AG20443 (cell line): ENCODE data around the gene RPS27.

Experiments used
- DNase-seq: peaks from one replicate; pipeline ENCODE4 v3.0.0; 2012; ENCODE audit warnings: low spot score, mixed read lengths

Gene RPS27

DNA sequence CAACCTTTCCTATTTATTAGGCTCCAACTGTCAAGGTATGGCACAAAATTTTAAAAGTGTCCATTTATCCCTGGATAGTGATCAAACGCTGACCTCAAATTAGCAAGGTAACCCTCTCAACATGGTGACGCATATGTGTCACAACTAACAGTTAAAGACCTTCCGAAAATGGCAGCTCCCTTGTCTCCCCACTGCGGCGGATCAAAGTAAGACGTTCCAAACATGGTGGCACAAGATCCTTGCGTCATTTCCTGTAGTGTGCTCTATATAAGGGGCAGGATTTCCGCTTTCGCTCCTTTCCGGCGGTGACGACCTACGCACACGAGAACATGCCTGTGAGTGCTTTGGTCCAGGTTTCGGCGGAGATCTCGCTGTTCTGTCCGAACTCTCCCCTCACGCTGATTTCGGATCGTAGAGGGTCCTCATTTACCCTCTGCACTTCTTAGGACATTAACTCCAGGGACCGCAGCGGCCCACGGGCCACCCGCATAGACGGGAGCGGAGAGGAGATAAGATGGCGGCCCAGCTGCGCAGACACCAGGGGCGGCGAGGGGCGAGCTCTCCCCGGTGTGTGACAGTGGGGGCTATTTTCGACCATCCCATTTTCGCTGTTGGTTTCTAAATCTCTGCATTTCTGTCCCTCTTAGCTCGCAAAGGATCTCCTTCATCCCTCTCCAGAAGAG lies at the start of gene RPS27:
Gene RPS27 (plus strand): TSS at position 295 of the 683 bp plus-strand sequence. CDS start 35 bp downstream, at position 330.
- peak; percentile 95 for DNase-seq

GRCh38 chr1:153941826-153942725 lies 48.5 kb upstream of the RPS27 start:
- DNase-seq, result no peak

DNA sequence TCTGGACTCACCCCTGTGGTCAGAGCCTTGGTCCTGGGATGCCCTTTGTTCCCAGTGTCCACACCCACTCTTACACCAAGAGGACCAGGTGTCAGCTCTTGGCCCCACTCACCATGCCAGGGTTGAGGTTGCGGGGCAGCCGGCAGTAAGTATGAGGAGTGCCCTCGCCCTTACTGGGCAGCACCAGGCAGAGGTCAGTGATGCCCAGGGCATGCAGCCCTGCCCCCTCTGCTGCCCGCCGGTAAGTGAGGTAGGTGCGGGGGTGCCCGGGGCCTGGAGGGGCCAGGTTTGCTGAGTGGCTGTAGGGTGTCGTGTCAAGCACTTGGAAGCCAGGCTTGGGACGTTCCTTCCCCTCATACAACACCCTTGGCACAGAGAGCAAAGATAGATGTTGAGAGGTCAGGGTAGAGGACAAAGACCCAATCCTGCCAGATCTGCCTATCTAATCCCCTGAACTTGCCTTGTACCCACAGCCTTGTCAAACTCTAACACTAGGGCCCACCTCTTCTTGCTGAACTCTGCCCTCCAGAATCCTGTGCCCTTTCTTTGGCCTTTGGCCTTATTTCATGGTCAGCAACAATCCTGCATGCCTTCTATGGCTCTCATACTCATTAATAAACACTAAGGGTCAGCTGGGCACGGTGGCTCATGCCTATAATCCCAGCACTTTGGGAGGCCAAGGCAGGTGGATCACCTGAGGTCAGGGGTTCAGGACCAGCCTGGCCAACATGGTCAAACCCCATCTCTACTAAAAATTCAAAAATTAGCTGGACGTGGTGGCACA lies 47.6 kb upstream of the RPS27 start:
- no peak for DNase-seq

DNA sequence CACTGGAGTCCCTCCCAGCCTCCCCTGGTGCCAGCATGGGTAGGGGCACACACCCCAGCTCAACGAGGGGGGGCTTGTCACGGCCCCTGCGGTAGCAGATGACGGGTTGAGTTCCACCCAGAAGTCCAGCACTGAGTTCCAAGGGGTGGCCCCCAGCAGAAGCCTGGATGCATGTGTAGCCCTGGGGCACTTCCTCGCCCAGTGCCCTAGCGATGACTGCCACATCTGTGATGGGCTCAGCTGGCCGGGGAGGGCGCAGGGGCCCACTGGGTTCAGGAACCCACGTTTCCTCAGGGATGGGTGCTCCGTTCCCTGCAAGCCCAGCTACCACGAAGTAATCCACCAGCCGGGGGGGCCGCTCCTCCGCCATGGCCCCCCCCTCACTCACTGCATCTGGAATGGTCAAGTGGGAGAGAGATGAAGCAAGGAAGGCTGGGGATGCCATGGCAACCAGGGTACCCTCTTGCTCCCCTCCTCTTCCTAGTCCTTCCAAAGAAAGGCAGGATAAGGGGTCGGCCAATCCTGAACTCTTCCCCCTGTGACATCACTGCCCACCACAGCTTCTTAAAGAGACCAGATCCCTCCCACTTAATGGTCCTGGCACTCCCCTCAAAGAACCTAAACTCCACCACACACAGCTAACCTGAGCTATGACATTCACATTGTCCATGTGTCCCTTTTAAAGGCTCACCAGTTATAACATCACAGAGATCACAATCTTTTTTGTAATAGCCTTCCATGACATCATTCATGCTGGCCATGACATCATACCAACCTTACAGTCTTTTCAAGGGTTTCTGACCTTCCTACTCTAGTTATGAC lies 46.3 kb upstream of the RPS27 start:
- no peak for DNase-seq

- DNase-seq, result no peak
Observed at GRCh38 chr1:153944827-153945117, 45.8 kb upstream of the RPS27 start.

- DNase-seq, result peak; percentile 38
Observed at GRCh38 chr1:153945131-153945794, 45.3 kb upstream of the RPS27 start.

DNA sequence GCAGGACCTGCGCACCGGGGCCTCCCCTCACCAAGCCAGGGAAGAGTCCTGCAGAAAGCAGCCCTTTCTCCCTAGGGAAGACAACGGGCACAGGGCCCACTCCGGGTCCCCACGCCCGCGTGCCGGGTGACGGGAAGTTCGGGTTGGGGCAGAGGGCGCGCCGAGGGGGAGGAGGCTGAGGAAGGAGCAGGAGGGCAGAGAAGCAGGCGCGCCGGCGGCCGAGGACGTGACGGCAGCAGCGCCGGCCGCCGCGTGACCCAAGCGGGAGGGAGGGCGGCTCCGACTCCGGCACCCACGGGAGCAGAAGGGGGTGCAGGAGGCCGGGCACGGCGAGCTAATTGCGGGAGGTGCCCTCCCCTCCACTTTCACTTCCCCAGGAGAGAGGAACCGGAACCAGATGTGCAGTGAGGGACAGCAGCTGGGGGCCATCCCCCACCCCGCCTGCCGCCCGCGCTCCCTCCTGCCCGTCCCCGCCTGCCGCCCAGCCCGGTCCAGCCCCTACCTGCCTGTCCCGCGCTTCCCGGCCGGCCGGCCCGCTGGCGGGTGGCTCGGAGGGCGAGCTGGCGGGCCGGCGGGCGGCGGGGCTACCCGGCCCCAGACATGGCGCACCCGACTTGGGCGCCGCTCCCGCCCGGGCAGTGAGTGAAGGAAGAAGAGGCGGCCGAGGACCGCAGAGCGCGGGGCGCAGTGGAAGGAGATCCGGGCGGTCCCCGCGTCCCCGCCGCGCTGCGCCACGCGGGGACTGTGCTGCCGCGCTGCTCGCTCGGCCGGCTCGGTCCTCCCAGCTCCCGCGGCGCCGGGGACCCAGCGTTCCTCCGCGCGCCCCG lies 44.6 kb upstream of the RPS27 start:
- peak; percentile 90 for DNase-seq

GRCh38 chr1:153946622-153947241 lies 43.8 kb upstream of the RPS27 start, which contains the start of gene DENND4B:
DENND4B (minus strand) TSS chr1:153946718; CDS start chr1:153944374, 2,344 bp downstream.
- peak; percentile 97 for DNase-seq

- DNase-seq, result no peak
Observed at GRCh38 chr1:153951183-153951582, 39.4 kb upstream of the RPS27 start.

GRCh38 chr1:153951801-153952200 lies 38.8 kb upstream of the RPS27 start:
- no peak for DNase-seq

DNA sequence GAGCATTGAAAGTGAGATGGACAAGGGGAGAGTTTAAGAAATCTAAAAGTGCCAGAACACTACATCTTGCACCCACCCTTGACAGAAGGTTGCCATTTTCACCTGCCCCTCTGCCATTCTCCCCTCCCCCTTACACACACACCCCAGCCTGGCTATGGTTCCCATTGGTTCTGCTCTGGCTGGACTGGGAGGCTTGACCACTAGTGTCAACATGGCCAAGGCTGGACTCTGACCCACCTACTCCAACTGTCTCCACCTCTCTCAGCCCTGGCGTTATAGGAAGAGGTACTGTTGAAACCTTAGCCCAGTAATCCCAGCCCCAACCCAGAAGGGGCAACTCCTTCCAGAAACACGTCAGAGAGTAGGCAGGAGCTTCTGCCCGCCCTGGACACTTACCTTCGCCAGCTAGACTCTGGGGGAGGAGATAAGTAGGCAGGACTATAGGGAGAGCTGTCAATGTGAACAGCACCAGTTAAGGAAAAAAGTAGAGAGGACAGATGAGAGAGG lies 36.6 kb upstream of the RPS27 start:
- DNase-seq, result no peak

DNA sequence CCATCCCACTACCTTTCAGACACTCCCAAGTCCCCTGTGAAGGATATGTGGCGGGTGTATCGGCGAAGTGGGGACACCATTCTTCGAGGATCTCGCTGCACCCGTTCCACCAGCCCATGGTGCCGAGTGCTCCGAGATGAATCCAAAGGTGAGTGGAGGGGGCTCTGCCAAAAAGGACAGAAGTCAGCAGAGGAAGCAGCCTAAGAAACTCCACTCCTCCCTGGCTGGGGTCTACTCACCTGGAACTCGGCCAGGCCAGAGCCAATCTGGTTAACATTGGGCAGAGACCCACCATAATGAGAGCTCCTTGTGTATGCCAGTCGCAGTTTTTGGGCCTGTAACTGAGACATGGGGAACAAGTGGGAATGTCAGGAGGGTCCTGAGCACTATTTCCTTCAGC lies 35.7 kb upstream of the RPS27 start:
- DNase-seq, result no peak

- DNase-seq, result no peak
Observed at GRCh38 chr1:153956997-153957715, 33.4 kb upstream of the RPS27 start.

DNA sequence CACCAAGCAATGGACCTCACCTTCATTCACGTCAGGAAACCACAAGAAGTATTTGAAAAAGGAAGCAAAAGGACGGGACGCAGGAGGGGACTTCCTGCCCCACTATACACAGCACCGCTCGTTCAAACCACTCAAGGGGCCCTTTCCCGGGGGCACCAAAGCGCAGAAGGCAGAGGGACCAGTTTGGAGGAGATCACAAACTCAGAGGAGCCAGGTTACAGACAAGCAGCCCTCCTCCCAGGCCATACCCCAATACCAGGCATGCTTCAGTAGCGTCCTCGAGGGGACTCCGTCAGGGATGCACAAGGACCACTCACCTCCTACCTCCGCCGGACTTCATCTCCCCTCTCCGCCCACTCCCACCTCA lies 32.8 kb upstream of the RPS27 start:
- no peak for DNase-seq

DNA sequence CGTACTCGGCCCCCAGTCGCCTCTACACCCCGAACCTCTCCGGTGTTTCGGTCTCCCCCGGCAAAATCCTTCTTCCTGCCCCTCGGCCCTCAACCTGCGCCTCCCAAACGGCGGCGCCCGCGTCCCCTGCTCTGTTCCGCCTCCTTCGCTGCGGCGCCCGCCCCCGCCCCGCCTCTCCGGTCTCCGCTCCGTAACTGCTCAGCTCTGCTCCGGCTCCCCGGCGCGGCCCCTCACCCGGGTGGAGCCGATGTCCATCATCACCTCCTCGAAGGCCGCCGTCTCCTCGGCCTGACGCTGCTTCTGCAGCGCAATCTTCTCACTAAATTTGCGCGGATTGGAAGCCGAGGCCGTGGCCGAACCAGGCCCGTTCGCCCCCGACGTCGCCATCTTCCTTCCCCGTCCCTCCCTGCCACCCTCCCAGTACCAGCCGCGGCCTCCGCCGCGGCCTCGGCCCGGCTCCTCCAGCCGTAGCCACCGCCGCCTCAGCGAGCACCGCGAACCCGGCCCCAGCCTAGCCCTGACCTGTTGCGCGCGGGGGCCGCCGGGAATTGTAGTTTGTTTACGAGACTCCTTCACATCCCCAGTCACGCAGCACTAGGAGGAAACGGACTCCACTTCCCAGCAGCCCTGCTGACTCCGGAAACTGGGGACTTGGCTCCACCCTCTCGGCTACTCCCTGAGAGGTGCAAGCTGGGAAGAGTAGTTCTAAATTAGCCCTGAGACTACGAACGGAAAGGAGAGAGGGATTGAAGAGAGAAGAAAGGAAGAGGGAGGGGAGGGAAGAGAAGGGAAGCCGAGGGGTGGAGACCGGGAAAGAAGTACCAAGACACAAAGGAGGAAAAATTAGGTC lies 32.2 kb upstream of the RPS27 start, which contains the start of gene CRTC2:
Gene CRTC2 (minus strand): TSS at position 502 of the 850 bp plus-strand sequence. CDS start 115 bp downstream, at position 387.
- DNase-seq, result peak; percentile 98

DNA sequence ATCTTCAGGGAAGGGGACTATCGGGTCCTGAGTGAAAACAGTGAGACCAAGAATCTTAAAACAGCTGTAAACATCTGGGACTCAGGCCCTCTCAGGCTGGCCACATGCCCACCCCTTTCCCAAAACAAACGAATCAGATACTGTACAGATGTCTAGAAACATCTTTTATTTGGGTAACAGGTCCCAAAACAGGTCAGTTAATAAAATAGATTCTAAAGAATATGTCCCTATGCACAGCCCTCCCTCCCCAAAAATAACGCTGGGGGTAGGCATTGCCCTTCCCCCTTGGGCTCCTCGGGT lies 31.7 kb upstream of the RPS27 start:
- DNase-seq, result no peak

DNA sequence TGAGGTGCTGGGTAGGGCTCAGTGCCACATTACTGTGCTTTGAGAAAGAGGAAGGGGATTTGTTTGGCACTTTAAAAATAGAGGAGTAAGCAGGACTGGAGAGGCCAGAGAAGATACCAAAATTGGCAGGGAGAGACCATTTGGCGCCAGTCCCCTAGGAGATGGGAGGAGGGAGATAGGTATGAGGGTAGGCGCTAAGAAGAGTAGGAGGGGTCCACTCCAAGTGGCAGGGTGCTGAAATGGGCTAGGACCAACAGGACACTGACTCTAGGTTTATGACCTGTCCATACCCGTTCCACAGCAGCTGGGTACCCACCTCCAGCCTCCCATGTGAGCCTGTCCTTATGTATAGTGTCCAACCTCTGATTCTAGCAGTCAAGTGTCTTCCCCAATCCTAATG lies 31.1 kb upstream of the RPS27 start:
- no peak for DNase-seq

DNA sequence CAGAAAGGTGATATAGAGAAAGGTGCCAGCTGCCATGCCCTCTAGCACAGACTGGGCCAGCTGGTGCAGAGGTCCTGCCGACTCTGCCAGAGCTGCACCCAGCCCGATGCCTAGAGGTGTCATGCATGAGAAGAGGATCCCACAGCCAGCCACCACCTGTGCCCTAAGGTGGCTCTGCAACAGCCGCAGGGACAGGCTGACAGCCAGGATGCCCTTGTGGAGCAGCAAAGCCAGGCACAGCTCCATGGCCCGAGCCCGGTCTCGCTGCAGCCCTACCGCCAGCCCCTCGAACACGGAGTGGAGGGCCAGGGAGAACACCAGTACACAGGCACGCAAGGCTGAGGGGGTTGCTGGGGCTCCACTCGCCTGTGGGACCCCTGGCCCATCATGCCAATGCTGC lies 30.4 kb upstream of the RPS27 start:
- no peak for DNase-seq
